Ishikawa (cell line): ENCODE measurements around the gene ABHD17C.

Source experiments
- CREB1 ChIP-seq: IDR thresholded peaks from 2 replicates; pipeline ENCODE4 v1.6.1; 2012; ENCODE audit warnings: low read depth
- EP300 ChIP-seq: IDR thresholded peaks from 2 replicates; pipeline ENCODE4 v1.6.1; 2012; ENCODE audit warnings: borderline replicate concordance
- MAX ChIP-seq: IDR thresholded peaks from 2 replicates; pipeline ENCODE4 v1.6.1; 2012
- RAD21 ChIP-seq: IDR thresholded peaks from 2 replicates; pipeline ENCODE4 v1.6.1; 2012; ENCODE audit warnings: low read depth
- REST ChIP-seq: IDR thresholded peaks from 2 replicates; pipeline ENCODE4 v1.6.1; 2012; ENCODE audit warnings: low read depth, mild to moderate bottlenecking
- TAF1 ChIP-seq: IDR thresholded peaks from 2 replicates; pipeline ENCODE4 v1.6.1; 2012; ENCODE audit warnings: low read depth, mild to moderate bottlenecking
- TCF12 ChIP-seq: IDR thresholded peaks from 2 replicates; pipeline ENCODE4 v1.6.1; 2012; ENCODE audit warnings: low read depth
- YY1 ChIP-seq: IDR thresholded peaks from 2 replicates; pipeline ENCODE4 v1.6.1; 2012; ENCODE audit warnings: low read depth

GRCh38 chr15:80742081-80742480 lies 47.0 kb downstream of the ABHD17C start:
- TF ChIP-seq EP300: no peak
- no peak for TF ChIP-seq CREB1
- no peak for TF ChIP-seq TCF12
- TF ChIP-seq YY1: no peak
- no peak for TF ChIP-seq REST
- TF ChIP-seq RAD21: no peak
- TF ChIP-seq TAF1: no peak
- TF ChIP-seq MAX: no peak
